Panc1 (cell line): ENCODE measurements around the gene SSBP4. TPM values are rescaled to one million over a fixed set of nuclear protein-coding genes. Genes with fewer than 3 reads are reported as not detected.
A peak's percentile ranks its signal among the peaks of the same experiment; 100 is the strongest.

ENCODE experiments used
- ATAC-seq: fragments of 200-7000 bp; cut with Tn5 transposase; 2 replicates; pipeline ENCODE4 v1.9.1; 2020; ENCODE audit warnings: mild to moderate bottlenecking, moderate library complexity
- BruUV-seq: library from RNA; stranded (reverse); fragments of 400-500 nt; replicated peaks from 2 replicates; lab custom pipeline; 2021; lab: Mats Ljungman, UMichigan
- CTCF ChIA-PET: fragments of 300-600 bp; sonication (Branson Sonifier 250); formaldehyde crosslinking; loops from one replicate; lab custom pipeline; 2022; ENCODE audit warnings: antibody characterized with exemption; lab: Charles Lee
- POLR2A ChIA-PET: fragments of 300-600 bp; sonication (Branson Sonifier 250); formaldehyde crosslinking; loops from one replicate; lab custom pipeline; 2022; ENCODE audit warnings: antibody characterized with exemption; lab: Charles Lee
- DNase-seq: peaks from one replicate; pipeline ENCODE4 v3.0.0-alpha.2; 2010; ENCODE audit warnings: low read depth, low spot score
- H3K27ac ChIP-seq: 2 replicates; pipeline ENCODE4 v1.5.1; 2011; ENCODE audit warnings: mild to moderate bottlenecking, low read length, inconsistent platforms
- H3K27me3 ChIP-seq: fragments of 200-500 bp; sonication (Bioruptor generic); 2 replicates; pipeline ENCODE4 v1.6.0; 2014; ENCODE audit warnings: low read length, inconsistent platforms; ENCODE audit not compliant: control insufficient read depth, insufficient read depth
- H3K36me3 ChIP-seq: fragments of 200-500 bp; sonication (Bioruptor generic); 2 replicates; pipeline ENCODE4 v1.5.1; 2014; ENCODE audit warnings: inconsistent platforms, mild to moderate bottlenecking, low read length, moderate library complexity; ENCODE audit not compliant: control insufficient read depth, insufficient read depth
- H3K4me1 ChIP-seq: 2 replicates; pipeline ENCODE4 v1.5.1; 2011; ENCODE audit warnings: inconsistent platforms, mild to moderate bottlenecking, low read length, moderate library complexity; ENCODE audit not compliant: control insufficient read depth, insufficient read depth
- H3K4me3 ChIP-seq, 2 experiments: 2 replicates each; pipeline ENCODE4 v1.5.1; 2011 to 2012; ENCODE audit warnings: low read depth in 2 of 2, low read length in 2 of 2, mild to moderate bottlenecking in 2 of 2, inconsistent platforms in 1 of 2, moderate library complexity in 1 of 2
- H3K9me3 ChIP-seq: fragments of 200-500 bp; sonication (Bioruptor generic); 2 replicates; pipeline ENCODE4 v1.5.1; 2014; ENCODE audit warnings: low read depth, mild to moderate bottlenecking, inconsistent platforms, low read length, moderate library complexity; ENCODE audit not compliant: control insufficient read depth, insufficient read depth
- CTCF ChIP-seq: fragments of 450-650 bp; IDR thresholded peaks from 2 replicates; pipeline ENCODE4 v1.5.1; 2017; ENCODE audit warnings: mild to moderate bottlenecking
- POLR2AphosphoS5 ChIP-seq: IDR thresholded peaks from 2 replicates; pipeline ENCODE4 v1.6.1; 2012; ENCODE audit warnings: mild to moderate bottlenecking, low read depth, low read length, moderate library complexity
- REST ChIP-seq, 2 experiments: IDR thresholded peaks; 2 replicates each; pipeline ENCODE4 v1.6.1; 2011 to 2012; ENCODE audit warnings: low read depth in 2 of 2, control low read depth in 1 of 2, low read length in 1 of 2, mild to moderate bottlenecking in 1 of 2, moderate library complexity in 1 of 2; ENCODE audit not compliant: insufficient read depth in 1 of 2
- SIN3A ChIP-seq: IDR thresholded peaks from 2 replicates; pipeline ENCODE4 v1.6.1; 2012; ENCODE audit warnings: low read depth, mild to moderate bottlenecking, low read length, moderate library complexity, borderline replicate concordance; ENCODE audit not compliant: insufficient read depth
- TCF7L2 ChIP-seq: IDR thresholded peaks from 2 replicates; pipeline ENCODE4 v1.6.1; 2011; ENCODE audit warnings: mild to moderate bottlenecking, low read depth, low read length, inconsistent platforms
- in situ Hi-C: cut with HindIII; loops from 2 replicates; pipeline ENCODE4 v1.10.0; 2016; ENCODE audit warnings: low sequenced_read_pairs, low pct_unique_long_range_greater_than_20kb
- intact Hi-C: fragments of 100-400 bp; cut with micrococcal nuclease; formaldehyde crosslinking; loops from one replicate; pipeline ENCODE4 v1.10.0; 2022; ENCODE audit not compliant: unreplicated experiment
- total RNA-seq: library from RNA; stranded (reverse); gene quantifications from one replicate; pipeline ENCODE4 v1.2.1, GENCODE V29; 2021; ENCODE audit not compliant: unreplicated experiment

SSBP4 gene
- total RNA-seq, 1 experiment from 2014 or later: 128 TPM

GRCh38 chr19:18478545-18479311 is 59.5 kb downstream of the SSBP4 start:
- intact Hi-C loops: no loop called here
- H3K4me3 ChIP-seq: no peak overlapping the region
- ATAC-seq: peak; percentile 46
- no peaks in the 10 kb centered on the region for H3K27me3 ChIP-seq
- CTCF ChIA-PET: no interaction called here
- POLR2A ChIA-PET: no interaction called here
- in situ Hi-C loops: no loop called here
- no peaks in the 10 kb centered on the region for H3K36me3 ChIP-seq
- H3K9me3 ChIP-seq: no peaks in the 10 kb centered on the region
- no peak for DNase-seq
- peak overlapping the region; percentile 68 for H3K27ac ChIP-seq
- no TSS peak for BruUV-seq
- TF ChIP-seq TCF7L2 (no peak), SIN3A (no peak), REST (IDR thresholded peaks at IDR 0.05; ENCODE audit: insufficient read depth in 1 of 2, low read depth in 2 of 2, low read length in 1 of 2) (no peak), POLR2AphosphoS5 (no peak), CTCF (no peak)
- H3K4me1 ChIP-seq: peaks cover 21% of the 10 kb centered on the region

GRCh38 chr19:18480006-18480691 is 61.0 kb downstream of the SSBP4 start:
- in situ Hi-C loops: no loop called here
- DNase-seq: no peak
- no TSS peak for BruUV-seq

More at GRCh38 chr19:18480006-18480691, 61.0 kb downstream of the SSBP4 start:
- no peaks in the 10 kb centered on the region for H3K36me3 ChIP-seq
- ChIA-PET CTCF (interaction anchor here (0.7 kb wide), 1 partner anchor 9 kb away, joined by 4 read pairs; no protein-coding TSS in a partner anchor), POLR2A (interaction anchor here (0.7 kb wide), 1 partner anchor 90 kb away, joined by 3 read pairs; no protein-coding TSS in a partner anchor)
- no peaks in the 10 kb centered on the region for H3K27me3 ChIP-seq
- H3K4me1 ChIP-seq: peaks cover 24% of the 10 kb centered on the region
- TF ChIP-seq CTCF (no peak), POLR2AphosphoS5 (no peak), SIN3A (no peak), TCF7L2 (no peak), REST (IDR thresholded peaks at IDR 0.05; ENCODE audit: insufficient read depth in 1 of 2, low read depth in 2 of 2, low read length in 1 of 2) (no peak)
- no peak overlapping the region for H3K4me3 ChIP-seq
- intact Hi-C loops: no loop called here
- no peak overlapping the region for H3K27ac ChIP-seq
- no peaks in the 10 kb centered on the region for H3K9me3 ChIP-seq
- no peak for ATAC-seq
